ENCODE measurements around the gene RYR1.
"Not testable (repeated sequence)": the region's sequence is repeated elsewhere in the genome, so short reads cannot be mapped to it uniquely, and the experiment has no call there.

GRCh38 chr19:38495375-38495774 is 61.9 kb downstream of the RYR1 start:
- TF ChIP-seq, protein P1, sequence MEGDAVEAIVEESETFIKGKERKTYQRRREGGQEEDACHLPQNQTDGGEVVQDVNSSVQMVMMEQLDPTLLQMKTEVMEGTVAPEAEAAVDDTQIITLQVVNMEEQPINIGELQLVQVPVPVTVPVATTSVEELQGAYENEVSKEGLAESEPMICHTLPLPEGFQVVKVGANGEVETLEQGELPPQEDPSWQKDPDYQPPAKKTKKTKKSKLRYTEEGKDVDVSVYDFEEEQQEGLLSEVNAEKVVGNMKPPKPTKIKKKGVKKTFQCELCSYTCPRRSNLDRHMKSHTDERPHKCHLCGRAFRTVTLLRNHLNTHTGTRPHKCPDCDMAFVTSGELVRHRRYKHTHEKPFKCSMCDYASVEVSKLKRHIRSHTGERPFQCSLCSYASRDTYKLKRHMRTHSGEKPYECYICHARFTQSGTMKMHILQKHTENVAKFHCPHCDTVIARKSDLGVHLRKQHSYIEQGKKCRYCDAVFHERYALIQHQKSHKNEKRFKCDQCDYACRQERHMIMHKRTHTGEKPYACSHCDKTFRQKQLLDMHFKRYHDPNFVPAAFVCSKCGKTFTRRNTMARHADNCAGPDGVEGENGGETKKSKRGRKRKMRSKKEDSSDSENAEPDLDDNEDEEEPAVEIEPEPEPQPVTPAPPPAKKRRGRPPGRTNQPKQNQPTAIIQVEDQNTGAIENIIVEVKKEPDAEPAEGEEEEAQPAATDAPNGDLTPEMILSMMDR (IDR thresholded peaks at IDR 0.05; ENCODE audit: poor library complexity) = not testable (repeated sequence)
- TF ChIP-seq EZH2phosphoT487 (IDR thresholded peaks at IDR 0.05; ENCODE audit: low read depth, severe bottlenecking, unreplicated experiment) = not testable (repeated sequence)

Measured in hepatocyte (in vitro differentiated cells).